NCI-H345 treated with DMSO at 0.1 percent for 48 hours (cell line): ENCODE measurements around the gene PFN4.
"Not testable (repeated sequence)": the region's sequence is repeated elsewhere in the genome, so short reads cannot be mapped to it uniquely, and the experiment has no call there.

Experiments used
- DNase-seq: peaks from one replicate; lab custom pipeline; 2025; ENCODE audit not compliant: unreplicated experiment; lab: John Stamatoyannopoulos, UW

The PFN4 gene

DNA sequence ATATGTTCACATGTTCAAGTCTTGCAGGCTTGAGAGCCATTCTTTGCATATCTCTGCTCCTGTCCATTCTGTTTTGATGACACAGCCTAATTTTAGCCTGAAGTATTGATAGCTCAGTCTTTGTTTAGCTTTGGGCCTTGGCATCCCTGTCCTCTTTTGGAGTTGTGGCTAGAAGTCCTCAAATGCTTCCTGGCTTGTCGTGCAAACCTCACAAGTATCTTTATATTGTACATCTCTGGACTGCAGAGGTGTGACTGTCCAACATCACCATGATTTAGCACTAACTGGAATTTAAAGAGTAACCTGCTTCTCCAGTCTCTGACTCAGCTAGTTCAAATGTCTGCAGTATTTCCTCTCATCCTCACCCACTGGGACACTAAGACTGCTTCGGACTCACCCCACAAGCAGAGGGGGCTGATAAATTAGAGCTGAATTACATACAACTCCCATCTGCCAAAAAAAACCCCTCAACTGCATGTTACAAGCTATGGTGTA lies 11.7 kb downstream of the PFN4 start:
- no peak for DNase-seq

GRCh38 chr2:24110660-24111303 lies 12.4 kb downstream of the PFN4 start:
- DNase-seq: no peak

- not testable (repeated sequence) for DNase-seq
These were observed 13.7 kb downstream of the PFN4 start for GRCh38 chr2:24109431-24109830.

- DNase-seq: no peak
These were observed 15.8 kb downstream of the PFN4 start for GRCh38 chr2:24107336-24107735.

DNA sequence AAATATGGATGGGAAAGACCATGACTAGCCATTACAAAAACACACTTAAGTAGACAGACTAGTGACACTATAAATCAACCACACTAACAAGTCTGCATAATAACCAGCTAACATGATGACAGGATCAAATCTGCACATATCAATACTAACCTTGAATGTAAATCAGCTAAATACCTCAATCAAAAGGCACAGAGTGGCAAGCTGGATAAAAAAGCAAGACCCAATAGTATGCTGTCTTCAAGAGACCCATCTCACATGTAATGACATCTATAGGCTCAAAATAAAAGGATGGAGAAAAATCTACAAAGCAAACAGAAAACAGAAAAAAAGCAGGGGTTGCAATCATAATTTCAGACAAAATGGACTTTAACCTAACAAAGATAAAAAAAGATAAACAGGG lies 16.3 kb downstream of the PFN4 start:
- DNase-seq: no peak

- DNase-seq: no peak
These were observed 17.3 kb downstream of the PFN4 start for GRCh38 chr2:24105816-24106215.

DNA sequence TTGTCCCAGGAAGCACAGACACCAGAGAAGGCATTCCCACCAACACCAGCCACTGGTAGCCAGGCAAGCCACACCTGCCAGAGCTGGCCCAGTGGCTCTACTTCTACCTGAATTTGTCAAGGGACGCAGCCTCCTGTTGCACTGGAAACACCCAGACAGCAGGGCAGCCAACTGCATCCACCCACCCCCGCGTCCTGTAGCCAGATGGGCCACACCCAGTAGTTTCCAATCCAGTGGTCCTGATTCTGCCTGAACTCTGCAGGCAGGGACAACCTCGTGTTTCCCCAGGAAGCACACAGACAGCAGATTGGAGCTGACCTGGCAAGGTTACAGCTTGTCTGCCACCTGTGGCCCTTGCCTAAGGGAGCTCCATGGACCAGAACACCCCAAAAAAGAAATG lies 18.2 kb downstream of the PFN4 start:
- no peak for DNase-seq

- DNase-seq: no peak
These were observed 19.0 kb downstream of the PFN4 start for GRCh38 chr2:24104110-24104650.

DNA sequence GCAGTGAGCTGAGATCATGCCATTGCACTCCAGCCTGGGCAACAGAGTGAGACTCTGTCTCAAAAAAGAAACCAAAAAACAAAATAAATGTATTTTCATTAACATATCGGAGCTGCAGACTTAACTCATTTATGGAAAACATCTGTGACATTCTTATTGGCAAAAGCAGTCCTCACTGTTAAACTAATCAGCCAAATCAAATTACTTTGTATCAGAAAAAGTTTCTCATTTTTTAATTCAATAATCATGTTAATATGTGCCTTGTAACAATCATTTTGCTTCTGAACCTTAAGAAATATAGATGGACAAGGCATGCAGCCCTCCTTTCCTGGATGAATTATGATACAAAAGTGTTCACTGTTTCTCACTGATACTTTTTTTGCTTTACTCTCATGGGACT lies 20.5 kb downstream of the PFN4 start:
- no peak for DNase-seq

GRCh38 chr2:24101992-24102391 lies 21.1 kb downstream of the PFN4 start:
- no peak for DNase-seq

DNA sequence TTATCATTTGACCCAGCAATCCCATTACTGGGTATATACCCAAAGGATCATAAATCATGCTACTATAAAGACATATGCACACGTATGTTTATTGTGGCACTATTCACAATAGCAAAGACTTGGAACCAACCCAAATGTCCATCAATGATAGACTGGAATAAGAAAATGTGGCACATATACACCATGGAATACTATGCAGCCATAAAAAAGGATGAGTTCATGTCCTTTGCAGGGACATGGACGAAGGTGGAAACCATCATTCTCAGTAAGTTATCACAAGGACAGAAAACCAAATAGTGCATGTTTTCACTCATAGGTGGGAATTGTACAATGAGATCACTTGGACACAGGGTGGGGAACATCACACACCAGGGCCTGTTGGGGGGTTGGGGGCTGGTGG lies 22.4 kb downstream of the PFN4 start:
- DNase-seq: not testable (repeated sequence)

DNA sequence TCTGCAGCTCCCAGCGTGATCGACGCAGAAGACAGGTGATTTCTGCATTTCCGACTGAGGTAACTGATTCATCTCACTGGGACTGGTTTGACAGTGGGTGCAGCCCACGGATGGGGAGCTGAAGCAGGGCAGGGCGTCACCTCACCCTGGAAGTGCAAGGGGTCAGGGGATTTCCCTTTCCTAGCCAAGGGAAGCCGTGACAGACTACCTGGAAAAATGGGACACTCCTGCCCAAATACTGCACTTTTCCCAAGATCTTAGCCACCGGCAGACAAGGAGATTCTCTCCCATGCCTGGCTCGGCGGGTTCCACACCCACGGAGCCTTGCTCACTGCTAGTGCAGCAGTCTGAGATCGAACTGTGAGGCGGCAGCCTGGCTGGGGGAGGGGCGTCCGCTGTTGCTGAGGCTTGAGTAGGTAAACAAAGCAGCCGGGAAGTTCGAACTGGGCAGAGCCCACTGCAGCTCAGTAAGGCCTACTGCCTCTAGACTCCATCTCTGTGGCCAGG lies 27.9 kb downstream of the PFN4 start:
- not testable (repeated sequence) for DNase-seq

- not testable (repeated sequence) for DNase-seq
These were observed 29.9 kb downstream of the PFN4 start for GRCh38 chr2:24093270-24093669.

GRCh38 chr2:24088821-24089359 lies 34.2 kb downstream of the PFN4 start:
- DNase-seq: no peak

DNA sequence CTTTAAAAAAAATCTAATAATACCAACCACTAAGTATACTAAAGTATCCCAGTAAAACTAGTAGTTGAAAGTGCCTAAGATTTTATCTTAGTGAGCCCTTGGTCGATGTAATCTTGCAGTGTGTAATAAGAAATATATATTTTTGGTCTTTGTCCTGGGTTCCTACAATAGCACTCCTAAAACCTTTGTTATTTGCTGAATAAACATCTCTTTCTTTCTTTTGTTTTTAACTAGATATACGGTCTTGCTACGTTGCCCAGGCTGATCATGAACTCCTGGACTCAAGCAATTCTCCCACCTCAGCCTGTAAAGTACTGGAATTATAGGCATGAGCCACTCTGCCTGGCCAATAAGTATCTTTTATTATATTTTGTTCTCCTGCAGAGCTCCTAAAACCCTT lies 36.1 kb downstream of the PFN4 start:
- no peak for DNase-seq

DNA sequence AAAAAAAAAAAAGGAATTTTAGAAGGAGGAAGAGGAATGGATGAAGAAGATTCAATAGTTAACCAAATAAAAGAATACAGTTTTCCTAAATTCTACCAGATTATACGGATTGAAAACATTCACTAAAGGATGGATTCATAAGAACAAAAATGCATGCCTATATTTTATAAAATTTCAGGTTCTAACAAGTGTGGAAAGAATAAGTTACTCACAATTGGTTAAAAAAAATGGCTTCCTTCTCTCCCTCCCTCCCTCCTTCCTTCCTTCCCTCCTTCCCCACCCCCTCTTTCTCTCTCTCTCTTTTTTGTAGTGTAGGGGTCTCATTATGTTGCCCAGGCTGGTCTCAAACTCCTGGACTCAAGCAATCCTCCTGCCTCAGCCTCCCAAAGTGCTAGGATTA lies 36.9 kb downstream of the PFN4 start:
- DNase-seq: no peak

- no peak for DNase-seq
These were observed 38.0 kb downstream of the PFN4 start for GRCh38 chr2:24085200-24085489.

DNA sequence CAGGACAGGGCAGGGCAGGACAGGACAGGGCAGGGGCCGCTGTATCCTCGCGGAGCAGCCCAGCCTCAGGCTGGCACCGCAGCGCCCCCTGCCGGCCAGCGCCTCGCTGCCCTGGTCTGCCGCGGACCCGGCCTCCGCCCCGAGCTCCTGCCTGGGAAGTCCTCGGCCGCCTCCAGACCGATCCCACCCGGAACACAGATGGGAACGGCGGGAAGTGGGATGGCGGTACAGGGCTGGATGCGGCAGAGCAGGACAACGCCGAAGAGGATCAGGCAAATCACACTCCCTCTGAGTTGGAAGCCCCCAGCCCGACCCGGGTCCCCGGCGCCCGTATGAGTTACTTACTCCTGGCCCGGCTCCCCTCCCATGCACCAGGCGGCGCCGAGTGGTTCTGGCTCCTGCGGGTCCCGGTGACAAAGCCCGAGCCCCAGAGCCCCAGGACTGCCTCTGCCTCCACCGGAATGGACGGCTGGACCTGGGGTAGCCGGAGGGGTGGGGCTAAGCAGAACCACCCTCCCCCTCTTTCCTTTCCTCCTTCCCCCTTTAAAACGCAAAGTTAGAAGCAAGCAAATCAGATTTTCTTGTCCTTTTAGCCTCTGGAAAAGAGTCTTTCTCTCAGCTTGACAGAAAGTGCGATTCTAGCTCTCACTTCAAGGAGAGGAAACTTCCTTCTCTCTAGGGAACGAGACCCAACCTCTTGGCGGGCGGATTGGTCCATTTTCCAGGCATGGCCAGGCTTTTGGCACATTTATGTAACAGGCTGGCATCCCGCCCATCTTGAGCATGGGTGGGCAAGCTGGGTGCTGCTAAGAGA lies 38.5 kb downstream of the PFN4 start, which contains the start of gene TP53I3:
Gene TP53I3, minus strand, starts transcription at position 449 of the 814 bp plus-strand sequence. CDS start 508 bp downstream, outside the sequence.
- peak; percentile 81 for DNase-seq

DNA sequence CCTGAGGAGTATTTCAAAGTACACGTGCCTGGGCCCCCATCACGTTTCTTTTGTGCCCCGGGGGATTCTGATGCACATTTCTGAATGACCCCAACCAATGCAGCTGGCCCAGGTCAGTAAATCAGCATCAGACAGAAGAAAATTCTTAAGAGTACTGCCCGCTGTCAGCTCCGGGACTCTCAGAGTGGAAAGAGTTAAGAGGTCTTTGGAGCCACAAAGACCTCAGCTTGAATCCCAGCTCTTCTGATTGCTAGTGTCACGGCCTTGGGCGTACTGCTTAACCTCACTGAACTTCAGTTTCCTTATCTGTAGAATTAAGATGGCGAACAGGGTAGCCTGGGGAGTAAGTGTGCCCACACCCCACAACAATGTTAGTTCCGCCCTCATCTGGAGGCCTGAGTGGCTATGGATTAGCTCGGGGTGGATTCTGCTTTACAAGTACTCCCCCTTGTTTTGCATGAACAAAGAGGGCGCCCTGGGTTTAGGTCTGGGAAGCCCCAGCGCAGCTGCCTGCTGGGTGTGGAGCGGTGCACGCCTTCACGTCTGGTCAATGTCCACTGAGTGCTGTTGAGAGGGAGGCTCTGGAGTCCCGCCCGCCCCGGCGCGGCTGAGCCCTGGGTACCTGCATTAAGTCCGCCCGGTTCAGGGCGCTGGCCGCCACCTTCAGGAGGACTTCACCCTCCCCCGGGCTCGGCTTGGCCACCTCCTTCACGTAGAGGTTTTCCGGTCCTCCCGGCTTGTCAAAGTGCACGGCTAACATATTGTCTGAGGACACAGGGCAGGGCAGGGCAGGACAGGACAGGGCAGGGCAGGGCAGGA lies 39.4 kb downstream of the PFN4 start:
- DNase-seq: peak; percentile 62

GRCh38 chr2:24082787-24083566 lies 40.2 kb downstream of the PFN4 start:
- DNase-seq: no peak
